ENCODE results near the gene HOXB5. TPM values are rescaled to one million over a fixed set of nuclear protein-coding genes. Genes with fewer than 3 reads are reported as not detected.

HOXB5 gene
- total and polyA plus RNA-seq, 12 donors = 0.06 to 0.18 (median 0.15) TPM; not detected in 9

- TF ChIP-seq CTCF (IDR thresholded peaks at IDR 0.05) = peak in 2 of 9 donors; percentile 6 to 15
- H3K27me3 ChIP-seq = peaks cover 9 to 100% (median 93%) of the 10 kb centered on the region in 7 donors
- DNase-seq = peak; percentile 29 to 44
- WGBS, 2 donors = 1% methylated on average over 68 to 72 of the region's 72 CpGs
- intact Hi-C loops (cut with DNase I) = loop anchor here in 2 of 10 donors (5.0 kb wide), 1 partner anchor 34 kb away; the partner anchor contains the start of gene HOXB4 (in 2 of the 2)
- H3K9me3 ChIP-seq = no peaks in the 10 kb centered on the region
- H3K36me3 ChIP-seq = no peaks in the 10 kb centered on the region
- peaks cover 0 to 42% (median 17%) of the 10 kb centered on the region in 9 donors for H3K4me1 ChIP-seq
- peak overlapping the region; percentile 44 to 92 (median 86) for H3K27ac ChIP-seq
- ATAC-seq = peak; percentile 13 to 63 (median 42)
- H3K4me3 ChIP-seq = peak overlapping the region; percentile 47 to 67 (median 60)
Observed at GRCh38 chr17:48543107-48543853, 50.3 kb downstream of the HOXB5 start.

- 6 to 8% methylated on average over 12 of the region's 12 CpGs for WGBS, 2 donors
- Histone ChIP-seq H3K4me3 (peak overlapping the region; percentile 47 to 67 (median 60)), H3K27ac (peak overlapping the region; percentile 44 to 92 (median 86)), H3K9me3 (no peaks in the 10 kb centered on the region), H3K36me3 (no peaks in the 10 kb centered on the region), H3K27me3 (peaks cover 9 to 100% (median 93%) of the 10 kb centered on the region in 7 donors), H3K4me1 (peaks cover 0 to 38% (median 17%) of the 10 kb centered on the region in 9 donors)
- DNase-seq (no peak), ATAC-seq (no peak)
- intact Hi-C loops (cut with DNase I) = loop anchor here in 2 of 10 donors (5.0 kb wide), 1 partner anchor 35 kb away; the partner anchor contains the start of gene HOXB4 (in 2 of the 2)
- TF ChIP-seq CTCF (IDR thresholded peaks at IDR 0.05) = no peak
Observed at GRCh38 chr17:48542698-48543106, 50.9 kb downstream of the HOXB5 start.

GRCh38 chr17:48542114-48542656 is 51.4 kb downstream of the HOXB5 start:
- TF ChIP-seq CTCF (IDR thresholded peaks at IDR 0.05) = no peak
- Histone ChIP-seq H3K9me3 (no peaks in the 10 kb centered on the region), H3K36me3 (no peaks in the 10 kb centered on the region), H3K4me1 (peaks cover 0 to 34% (median 17%) of the 10 kb centered on the region in 9 donors), H3K27me3 (peaks cover 9 to 100% (median 93%) of the 10 kb centered on the region in 7 donors), H3K27ac (peak overlapping the region; percentile 44 to 92 (median 86)), H3K4me3 (peak overlapping the region; percentile 47 to 67 (median 60))
- DNase-seq (peak in 1 of 2 donors; percentile 21), ATAC-seq (peak in 4 of 8 donors; percentile 5 to 13 (median 6))
- WGBS, 2 donors = 10 to 11% methylated on average over 27 of the region's 27 CpGs
- intact Hi-C loops (cut with DNase I) = loop anchor here in 2 of 10 donors (5.0 kb wide), 1 partner anchor 35 kb away; the partner anchor contains the start of gene HOXB4 (in 2 of the 2)

- ATAC-seq (peak; percentile 55 to 75 (median 68)), DNase-seq (peak; percentile 45 to 73)
- WGBS, 2 donors = 3 to 4% methylated on average over 33 to 34 of the region's 36 CpGs
- H3K36me3 ChIP-seq = no peaks in the 10 kb centered on the region
- H3K9me3 ChIP-seq = no peaks in the 10 kb centered on the region
- H3K27ac ChIP-seq = peak overlapping the region; percentile 44 to 92 (median 86)
- peak overlapping the region; percentile 47 to 67 (median 60) for H3K4me3 ChIP-seq
- intact Hi-C loops (cut with DNase I) = loop anchor here in 2 of 10 donors (5.0 kb wide), 1 partner anchor 36 kb away; the partner anchor contains the start of gene HOXB4 (in 2 of the 2)
- peaks cover 9 to 98% (median 88%) of the 10 kb centered on the region in 7 donors for H3K27me3 ChIP-seq
- H3K4me1 ChIP-seq = peaks cover 0 to 30% (median 16%) of the 10 kb centered on the region in 9 donors
- no peak for TF ChIP-seq CTCF (IDR thresholded peaks at IDR 0.05)
Observed at GRCh38 chr17:48541577-48542113, 51.9 kb downstream of the HOXB5 start.
